ENCODE data around the gene RAB6B.

The RAB6B gene

GRCh38 chr3:133887074-133887802 lies 8.4 kb downstream of the RAB6B start:
- TF ChIP-seq CTCF (IDR thresholded peaks at IDR 0.05; ENCODE audit: borderline replicate concordance, control extremely low read depth, extremely low read depth, insufficient read depth, missing control alignments) = no peak
- in situ Hi-C loops (cut with MboI; ENCODE audit: low sequenced_read_pairs, unreplicated experiment) = no loop called here
- DNase-seq (ENCODE audit: low spot score) = no peak

DNA sequence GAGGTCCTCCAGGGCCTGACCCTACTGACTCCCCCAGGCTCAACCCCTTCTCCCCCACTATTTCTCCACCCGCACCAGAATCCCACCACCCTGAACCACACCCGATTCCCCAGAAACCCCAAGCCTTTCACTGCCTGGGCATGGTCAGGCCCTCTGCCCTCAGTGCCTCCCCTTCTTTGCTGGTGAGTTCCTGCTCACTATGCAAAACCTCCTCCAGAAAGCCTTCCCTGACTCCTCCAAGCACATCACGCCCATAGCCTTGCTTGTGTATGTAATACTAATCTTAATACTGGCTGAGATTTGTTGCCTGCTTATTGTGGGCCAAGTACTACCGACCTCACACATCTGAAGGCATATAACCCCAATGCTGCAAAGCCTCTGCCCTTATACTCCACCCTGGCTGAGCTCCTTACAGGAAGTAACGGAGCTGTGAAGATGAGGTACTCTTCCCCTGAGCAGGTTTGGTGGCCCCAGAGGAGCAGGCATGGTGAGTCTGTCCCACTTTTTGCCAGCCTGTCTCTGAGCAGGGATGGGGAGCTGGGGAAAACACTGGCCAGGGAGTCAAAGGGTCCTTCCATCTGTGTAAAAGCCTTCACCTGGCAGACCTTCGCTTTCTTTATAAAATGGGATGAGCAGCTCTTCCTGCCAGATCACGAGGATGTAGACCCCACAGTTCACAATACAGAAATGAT lies 9.5 kb downstream of the RAB6B start:
- in situ Hi-C loops (cut with MboI; ENCODE audit: low sequenced_read_pairs, unreplicated experiment) = no loop called here
- DNase-seq (ENCODE audit: low spot score) = peak; percentile 6
- no peak for TF ChIP-seq CTCF (IDR thresholded peaks at IDR 0.05; ENCODE audit: borderline replicate concordance, control extremely low read depth, extremely low read depth, insufficient read depth, missing control alignments)

DNA sequence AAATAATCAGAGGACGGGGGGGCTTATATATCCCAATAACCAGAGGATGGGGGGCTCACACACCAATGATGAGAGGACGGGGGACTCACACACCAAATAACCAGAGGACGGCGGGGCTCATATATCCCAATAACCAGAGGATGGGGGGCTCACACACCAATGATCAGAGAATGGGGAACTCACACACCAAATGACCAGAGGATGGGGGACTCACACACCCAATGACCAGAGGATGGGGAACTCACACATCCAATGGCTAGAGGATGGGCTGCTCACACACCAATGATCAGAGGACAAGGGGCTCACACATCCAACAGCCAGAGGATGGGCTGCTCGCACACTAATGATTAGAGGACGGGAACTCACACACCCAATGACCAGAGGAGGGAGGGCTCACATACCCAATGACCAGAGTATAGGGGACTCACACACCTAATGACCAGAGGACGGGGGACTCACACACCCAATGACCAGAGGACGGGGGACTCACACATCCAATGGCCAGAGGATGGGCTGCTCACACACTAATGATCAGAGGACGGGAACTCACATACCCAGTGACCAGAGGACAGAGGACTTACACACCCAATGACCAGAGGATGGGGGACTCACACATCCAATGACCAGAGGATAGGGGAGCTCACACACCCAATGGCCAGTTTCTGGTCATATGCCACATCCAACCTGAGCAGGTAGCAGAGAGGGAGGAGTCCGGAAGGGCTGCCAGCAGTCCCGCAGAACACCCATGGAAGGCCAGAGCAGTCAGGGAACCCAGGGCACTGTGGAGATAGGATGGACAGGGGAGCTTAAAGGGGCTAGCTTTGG lies 10.6 kb downstream of the RAB6B start:
- peak; percentile 9 for DNase-seq (ENCODE audit: low spot score)
- in situ Hi-C loops (cut with MboI; ENCODE audit: low sequenced_read_pairs, unreplicated experiment) = no loop called here
- TF ChIP-seq CTCF (IDR thresholded peaks at IDR 0.05; ENCODE audit: borderline replicate concordance, control extremely low read depth, extremely low read depth, insufficient read depth, missing control alignments) = no peak

- no peak for TF ChIP-seq CTCF (IDR thresholded peaks at IDR 0.05; ENCODE audit: borderline replicate concordance, control extremely low read depth, extremely low read depth, insufficient read depth, missing control alignments)
- peak; percentile 4 for DNase-seq (ENCODE audit: low spot score)
- in situ Hi-C loops (cut with MboI; ENCODE audit: low sequenced_read_pairs, unreplicated experiment) = no loop called here
Observed at GRCh38 chr3:133884054-133884886, 11.4 kb downstream of the RAB6B start.

DNA sequence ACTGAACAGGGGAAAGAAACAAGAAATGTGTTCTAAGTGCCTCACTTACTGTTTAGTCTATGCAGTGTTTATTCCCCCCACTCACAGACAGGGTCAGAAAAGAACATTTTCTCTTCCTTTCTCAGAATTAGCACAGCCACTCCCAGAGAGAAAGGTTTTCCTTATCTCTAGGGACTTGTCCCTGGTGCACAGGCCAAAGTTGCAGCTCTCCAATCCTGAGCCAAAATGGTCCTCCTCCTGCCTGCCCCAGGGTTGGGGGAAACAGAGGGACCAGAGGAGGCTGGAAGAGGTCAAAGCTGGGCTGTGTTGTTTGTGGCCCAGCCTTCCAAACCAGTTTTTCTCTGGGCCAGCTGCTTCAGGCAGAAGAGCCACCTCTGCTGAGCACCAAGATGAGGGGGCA lies 12.0 kb downstream of the RAB6B start:
- no peak for TF ChIP-seq CTCF (IDR thresholded peaks at IDR 0.05; ENCODE audit: borderline replicate concordance, control extremely low read depth, extremely low read depth, insufficient read depth, missing control alignments)
- in situ Hi-C loops (cut with MboI; ENCODE audit: low sequenced_read_pairs, unreplicated experiment) = no loop called here
- DNase-seq (ENCODE audit: low spot score) = peak; percentile 8

Data from GM13976 (cell line).